ENCODE data around the gene ZNF627. TPM values are rescaled to one million over a fixed set of nuclear protein-coding genes. Genes with fewer than 3 reads are reported as not detected.

Gene ZNF627
- total RNA-seq, 1 donor from 2014 or later: 106 TPM

Other genes with a start within 250 kb of the ZNF627 start
- 30.6 TPM for gene PLPPR2, start 242.1 kb upstream of the ZNF627 start, total RNA-seq
- 0.82 TPM for gene SWSAP1, start 222.8 kb upstream of the ZNF627 start, total RNA-seq
- 3.3 TPM for gene EPOR, start 213.2 kb upstream of the ZNF627 start, total RNA-seq
- 0.41 TPM for gene RGL3, start 178.2 kb upstream of the ZNF627 start, total RNA-seq
- gene ODAD3, start 162.4 kb upstream of the ZNF627 start, total RNA-seq: 0.41 TPM
- gene PRKCSH, start 161.8 kb upstream of the ZNF627 start, total RNA-seq: 39.1 TPM
- gene ELAVL3, start 116.4 kb upstream of the ZNF627 start, total RNA-seq: 98.2 TPM
- 16.3 TPM for gene ZNF653, start 91.6 kb upstream of the ZNF627 start, total RNA-seq
- 60.3 TPM for gene ECSIT, start 68.3 kb upstream of the ZNF627 start, total RNA-seq
- gene CNN1, start 58.6 kb upstream of the ZNF627 start, total RNA-seq: 1.2 TPM
- gene ELOF1, start 38.3 kb upstream of the ZNF627 start, total RNA-seq: 19.2 TPM
- 0.41 TPM for gene ACP5, start 19.8 kb upstream of the ZNF627 start, total RNA-seq
- 26.9 TPM for gene ZNF823, start 141.5 kb downstream of the ZNF627 start, total RNA-seq
- 38.3 TPM for gene ZNF441, start 169.5 kb downstream of the ZNF627 start, total RNA-seq
- 17.1 TPM for gene ZNF491, start 201.0 kb downstream of the ZNF627 start, total RNA-seq
- 21.6 TPM for gene ZNF440, start 216.8 kb downstream of the ZNF627 start, total RNA-seq

All from frontal cortex (tissue), 1 donor.